ENCODE measurements around the gene VIPR2.

DNA sequence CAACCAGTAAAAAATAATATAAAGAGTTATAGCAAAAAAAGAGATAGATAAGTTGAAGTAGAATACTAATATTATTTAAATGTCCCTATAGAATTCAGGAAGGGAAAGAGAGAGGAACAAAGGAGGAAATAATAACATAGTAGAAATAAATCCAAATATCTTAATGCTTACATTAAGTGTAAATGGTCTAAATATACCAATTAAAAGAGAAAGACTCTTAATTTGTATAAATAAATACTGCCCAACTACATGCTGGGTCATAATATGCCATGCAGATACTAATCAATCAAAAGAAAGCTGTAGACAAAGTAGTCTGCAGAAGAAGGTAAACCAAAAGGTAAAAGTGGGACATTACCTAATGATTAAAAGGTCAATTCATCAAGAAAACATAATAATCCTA is 43.3 kb upstream of the VIPR2 start:
- TF ChIP-seq, protein P1, sequence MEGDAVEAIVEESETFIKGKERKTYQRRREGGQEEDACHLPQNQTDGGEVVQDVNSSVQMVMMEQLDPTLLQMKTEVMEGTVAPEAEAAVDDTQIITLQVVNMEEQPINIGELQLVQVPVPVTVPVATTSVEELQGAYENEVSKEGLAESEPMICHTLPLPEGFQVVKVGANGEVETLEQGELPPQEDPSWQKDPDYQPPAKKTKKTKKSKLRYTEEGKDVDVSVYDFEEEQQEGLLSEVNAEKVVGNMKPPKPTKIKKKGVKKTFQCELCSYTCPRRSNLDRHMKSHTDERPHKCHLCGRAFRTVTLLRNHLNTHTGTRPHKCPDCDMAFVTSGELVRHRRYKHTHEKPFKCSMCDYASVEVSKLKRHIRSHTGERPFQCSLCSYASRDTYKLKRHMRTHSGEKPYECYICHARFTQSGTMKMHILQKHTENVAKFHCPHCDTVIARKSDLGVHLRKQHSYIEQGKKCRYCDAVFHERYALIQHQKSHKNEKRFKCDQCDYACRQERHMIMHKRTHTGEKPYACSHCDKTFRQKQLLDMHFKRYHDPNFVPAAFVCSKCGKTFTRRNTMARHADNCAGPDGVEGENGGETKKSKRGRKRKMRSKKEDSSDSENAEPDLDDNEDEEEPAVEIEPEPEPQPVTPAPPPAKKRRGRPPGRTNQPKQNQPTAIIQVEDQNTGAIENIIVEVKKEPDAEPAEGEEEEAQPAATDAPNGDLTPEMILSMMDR (IDR thresholded peaks at IDR 0.05) = no peak
- TF ChIP-seq POLR2A (IDR thresholded peaks at IDR 0.05) = no peak
